ENCODE data around the gene FANCC.

Gene FANCC

GRCh38 chr9:95181835-95182234 lies 135.7 kb downstream of the FANCC start:
- no peak for DNase-seq

DNA sequence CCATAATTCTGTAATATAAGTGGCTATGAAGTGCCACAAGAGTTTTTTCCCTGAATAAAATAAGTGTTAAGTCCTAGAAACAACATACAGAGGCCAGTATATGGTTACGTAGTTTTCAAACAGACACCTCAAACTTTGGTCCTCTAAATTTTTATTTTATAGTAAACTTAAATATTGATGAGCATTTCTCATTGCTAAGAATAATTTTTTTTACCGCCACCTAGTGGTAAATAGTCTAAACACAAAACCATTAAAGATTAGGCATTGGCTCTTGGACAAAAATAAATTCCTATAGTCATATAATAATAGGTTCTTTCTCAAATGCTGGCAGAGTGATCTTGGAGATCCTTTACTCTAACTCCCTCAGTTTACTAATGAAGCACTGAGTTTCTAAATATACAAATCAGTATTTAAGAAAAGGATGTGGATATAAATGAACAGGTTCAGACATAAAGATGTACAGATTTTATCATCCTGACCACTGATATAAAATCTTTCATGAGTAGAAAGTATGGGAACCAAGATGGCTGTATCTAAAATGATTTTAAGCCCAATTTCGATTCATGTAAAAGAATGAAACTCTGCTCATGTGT lies 136.2 kb downstream of the FANCC start:
- no peak for DNase-seq

DNA sequence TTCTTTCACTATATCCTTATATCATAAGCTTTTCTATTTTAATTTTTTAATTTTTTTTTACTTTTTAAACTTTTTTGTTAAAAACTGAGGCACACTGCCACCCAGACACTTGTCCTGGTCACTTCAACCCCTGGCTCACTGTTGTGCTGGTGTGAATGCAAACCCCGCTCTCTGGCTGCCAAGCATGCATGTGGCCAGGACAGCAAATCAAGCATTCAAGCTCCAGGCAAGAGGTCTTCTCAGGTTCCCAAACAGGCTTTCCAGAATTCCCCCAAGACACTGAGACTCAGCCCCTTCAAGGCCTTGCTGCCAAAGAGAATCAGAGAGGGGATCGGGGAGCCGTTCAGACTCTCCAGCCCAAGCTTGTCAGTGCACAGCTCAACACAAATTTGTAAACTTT lies 139.9 kb downstream of the FANCC start:
- no peak for DNase-seq

- no peak for DNase-seq
These were observed 140.7 kb downstream of the FANCC start for GRCh38 chr9:95176755-95177319.

DNA sequence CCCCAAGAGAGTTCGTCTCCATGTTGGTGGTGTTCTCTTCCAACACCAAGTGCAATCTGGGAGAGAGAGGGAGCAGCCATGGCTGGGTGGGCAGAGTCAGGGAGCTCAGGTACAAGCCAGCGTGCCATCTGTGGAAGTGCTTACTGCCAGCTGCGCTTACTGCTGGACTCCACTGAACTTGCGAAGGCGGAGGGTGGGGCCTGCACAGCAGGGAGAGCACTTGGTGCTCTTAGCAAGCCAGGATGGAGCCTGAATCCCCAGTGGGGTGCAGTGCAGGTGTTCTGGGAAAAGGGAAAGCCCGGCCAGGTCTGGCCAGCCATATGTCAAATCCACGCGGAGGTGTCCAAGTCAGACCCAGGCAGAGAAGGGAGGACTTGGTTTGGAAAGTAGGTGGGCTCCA lies 142.0 kb downstream of the FANCC start:
- DNase-seq = no peak

DNA sequence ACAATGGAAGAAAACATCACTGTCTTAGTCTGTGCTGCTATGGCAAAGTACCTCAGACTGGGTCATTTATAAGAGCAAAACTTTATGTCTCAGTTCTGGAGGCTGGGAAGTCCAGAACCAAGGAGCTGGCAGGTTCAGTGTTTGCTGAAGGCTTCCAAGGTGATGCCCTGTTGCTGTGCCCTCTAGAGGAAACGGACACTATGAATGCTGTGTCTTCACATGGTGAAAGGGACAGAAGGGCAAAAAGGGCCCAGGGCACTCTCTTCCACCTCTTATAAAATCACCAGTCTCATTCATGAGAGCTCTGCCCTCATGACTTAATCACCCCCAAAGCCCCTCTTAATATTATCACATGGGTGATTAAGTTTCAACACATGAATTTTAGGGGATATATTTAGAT lies 143.5 kb downstream of the FANCC start:
- DNase-seq = no peak

GRCh38 chr9:95171596-95171995 lies 145.9 kb downstream of the FANCC start:
- no peak for DNase-seq

GRCh38 chr9:95171001-95171400 lies 146.5 kb downstream of the FANCC start:
- no peak for DNase-seq

GRCh38 chr9:95167998-95168397 lies 149.5 kb downstream of the FANCC start:
- DNase-seq = no peak

DNA sequence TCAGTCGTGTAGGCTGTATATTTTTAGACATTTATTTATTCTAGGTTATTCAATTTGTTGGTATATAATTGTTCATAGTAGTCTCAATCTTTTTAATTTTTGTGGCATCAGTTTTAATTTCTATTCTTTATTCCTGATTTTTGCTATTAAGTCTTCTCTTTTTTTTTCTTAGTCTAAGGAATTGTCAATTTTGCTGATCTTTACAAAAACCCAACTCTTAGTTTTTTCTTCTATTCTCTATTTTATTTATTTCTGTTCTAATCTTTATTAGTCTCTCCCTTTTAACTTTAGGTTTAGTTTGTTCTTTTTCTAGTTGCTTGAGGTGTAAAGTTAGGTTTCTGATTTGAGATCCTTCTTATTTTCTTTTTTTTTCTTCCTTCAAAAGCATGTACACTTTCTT lies 152.5 kb downstream of the FANCC start:
- DNase-seq = no peak

DNA sequence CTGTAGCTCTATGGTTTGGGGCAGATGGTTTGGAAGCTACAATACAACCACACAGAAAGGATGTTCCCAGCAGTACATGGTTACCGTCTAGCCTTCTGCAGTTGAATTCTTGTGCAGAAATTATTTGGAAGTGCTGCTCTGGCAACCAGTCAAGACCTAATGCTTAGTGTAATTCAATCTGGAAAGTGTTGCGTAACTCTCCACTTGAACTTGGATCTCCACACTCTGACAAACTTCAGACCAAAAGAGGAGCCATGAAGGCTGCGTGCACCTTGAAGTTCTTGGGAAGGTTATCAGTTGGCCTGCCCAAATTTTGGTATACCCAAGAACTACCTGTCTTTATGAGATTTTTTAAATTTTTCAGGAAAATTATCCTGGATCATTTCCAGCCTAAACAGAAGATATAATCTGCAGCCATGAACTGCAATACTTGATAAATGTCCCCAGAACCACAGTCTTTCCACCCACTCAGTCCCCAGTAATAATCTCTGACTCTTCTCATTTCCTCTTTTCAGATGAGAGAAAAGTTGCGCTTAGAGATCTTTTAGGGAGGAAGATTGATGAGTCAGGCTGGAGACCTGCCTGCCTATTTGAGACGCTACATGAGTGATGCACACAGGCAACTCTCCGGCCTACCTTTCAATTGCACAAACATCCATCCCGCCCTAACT lies 159.9 kb downstream of the FANCC start:
- no peak for DNase-seq

GRCh38 chr9:95156074-95156473 lies 161.4 kb downstream of the FANCC start:
- DNase-seq = no peak

DNA sequence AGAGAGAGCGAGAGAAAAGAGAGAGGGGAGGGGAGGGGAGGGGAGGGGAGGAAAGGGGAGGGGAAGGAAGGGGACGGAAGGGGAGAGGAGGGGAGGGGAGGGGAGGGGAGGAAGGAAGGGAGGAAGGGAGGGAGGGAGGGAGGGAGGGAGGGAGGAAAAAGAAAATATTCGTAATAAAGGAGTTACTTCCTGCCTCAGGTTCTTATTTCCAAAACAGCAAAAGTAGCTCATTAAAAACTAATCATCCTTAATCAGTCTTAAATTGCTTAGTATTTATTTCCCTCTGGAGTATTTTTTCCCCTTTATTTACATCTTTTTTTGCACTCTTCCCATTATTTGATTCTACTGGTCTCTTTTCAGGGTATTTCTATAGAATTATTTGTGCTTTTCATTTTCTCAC lies 162.3 kb downstream of the FANCC start:
- no peak for DNase-seq

GRCh38 chr9:95150903-95151302 lies 166.6 kb downstream of the FANCC start:
- no peak for DNase-seq

DNA sequence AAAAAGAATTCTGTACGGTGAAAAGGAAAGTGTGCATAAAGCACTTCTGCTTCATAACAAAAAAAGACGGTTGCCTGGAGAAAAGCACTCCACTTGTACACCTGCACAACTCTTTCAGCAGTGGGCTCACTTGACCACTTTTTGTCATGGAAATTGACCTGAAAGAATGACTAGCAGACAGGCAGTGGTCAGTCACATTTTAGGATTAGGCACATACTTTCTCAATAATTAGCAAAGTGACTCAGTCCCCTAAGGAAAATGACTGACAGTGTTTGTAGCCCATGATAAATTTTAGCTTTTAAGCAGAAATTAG lies 169.3 kb downstream of the FANCC start:
- no peak for DNase-seq

- DNase-seq = no peak
These were observed 169.9 kb downstream of the FANCC start for GRCh38 chr9:95147452-95148207.

GRCh38 chr9:95143591-95144561 lies 173.6 kb downstream of the FANCC start:
- DNase-seq = no peak

GRCh38 chr9:95142728-95143127 lies 174.8 kb downstream of the FANCC start:
- no peak for DNase-seq

- no peak for DNase-seq
These were observed 175.2 kb downstream of the FANCC start for GRCh38 chr9:95142315-95142714.

- DNase-seq = no peak
These were observed 176.7 kb downstream of the FANCC start for GRCh38 chr9:95140821-95141220.

DNA sequence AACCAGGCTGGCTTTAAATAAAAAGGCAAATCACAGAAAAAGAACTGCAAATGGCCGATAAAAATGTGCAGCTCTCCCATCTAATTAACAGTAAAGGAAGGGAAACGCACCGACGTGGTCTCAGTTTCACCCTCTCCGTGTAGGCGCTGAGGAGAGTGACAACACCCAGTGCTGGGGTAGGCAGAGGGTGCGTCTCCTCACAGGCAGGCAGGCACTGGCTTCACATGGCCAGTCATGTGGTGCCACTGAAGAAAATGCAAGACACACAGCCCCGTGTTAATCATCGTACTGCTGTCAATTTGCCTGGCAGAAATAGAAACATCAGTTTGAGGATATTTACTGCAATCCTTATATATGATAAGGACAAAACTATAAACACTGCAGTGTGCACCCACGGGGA lies 178.4 kb downstream of the FANCC start:
- no peak for DNase-seq

GRCh38 chr9:95138474-95138873 lies 179.0 kb downstream of the FANCC start:
- DNase-seq = no peak

GRCh38 chr9:95137587-95138145 lies 179.8 kb downstream of the FANCC start:
- DNase-seq = no peak
